Mesenchymal stem cell (in vitro differentiated cells and primary cell): Measurements from ENCODE around the gene MB21D2.

Experiments used
- DNase-seq: peaks from one replicate; pipeline ENCODE4 v3.0.0-alpha.2; 2013
- H2AFZ ChIP-seq: one replicate; pipeline ENCODE4 v1.6.1; 2013; ENCODE audit warnings: low read depth, mild to moderate bottlenecking, control low read depth, inconsistent platforms, low read length, moderate library complexity
- H2AK5ac ChIP-seq: 2 replicates; pipeline ENCODE4 v1.6.1; 2013; ENCODE audit warnings: low read length, moderate library complexity, mild to moderate bottlenecking, inconsistent platforms; ENCODE audit not compliant: severe bottlenecking
- H2BK120ac ChIP-seq: one replicate; pipeline ENCODE4 v1.6.1; 2013; ENCODE audit warnings: low read depth, mild to moderate bottlenecking, inconsistent platforms, low read length, moderate library complexity
- H2BK12ac ChIP-seq, 2 experiments: one replicate each; pipeline ENCODE4 v1.6.1; 2013; ENCODE audit warnings: inconsistent platforms in 2 of 2, low read length in 2 of 2, mild to moderate bottlenecking in 2 of 2, moderate library complexity in 2 of 2, control low read depth in 1 of 2
- H2BK15ac ChIP-seq: one replicate; pipeline ENCODE4 v1.6.1; 2013; ENCODE audit warnings: mild to moderate bottlenecking, low read depth, inconsistent platforms; ENCODE audit not compliant: poor library complexity, severe bottlenecking
- H2BK5ac ChIP-seq: 2 replicates; pipeline ENCODE4 v1.6.1; 2013; ENCODE audit warnings: low read depth, mild to moderate bottlenecking, low read length, control low read depth, inconsistent platforms; ENCODE audit not compliant: poor library complexity, severe bottlenecking
- H3K14ac ChIP-seq, 2 experiments: one replicate each; pipeline ENCODE4 v1.6.1; 2013; ENCODE audit warnings: inconsistent platforms in 2 of 2, low read length in 2 of 2, control low read depth in 1 of 2, mild to moderate bottlenecking in 1 of 2, moderate library complexity in 1 of 2
- H3K18ac ChIP-seq, 2 experiments: one replicate each; pipeline ENCODE4 v1.6.1; 2013; ENCODE audit warnings: inconsistent platforms in 2 of 2, low read length in 2 of 2, control low read depth in 1 of 2, low read depth in 1 of 2, mild to moderate bottlenecking in 1 of 2
- H3K23ac ChIP-seq, 2 experiments: one replicate each; pipeline ENCODE4 v1.6.1; 2013; ENCODE audit warnings: inconsistent platforms in 2 of 2, low read length in 2 of 2, mild to moderate bottlenecking in 2 of 2, moderate library complexity in 2 of 2, control low read depth in 1 of 2
- H3K27ac ChIP-seq: 2 replicates; pipeline ENCODE4 v1.5.1; 2013; ENCODE audit warnings: mild to moderate bottlenecking, moderate library complexity, low read length, control low read depth, inconsistent platforms; ENCODE audit not compliant: poor library complexity, severe bottlenecking
- H3K27me3 ChIP-seq, 2 experiments: 2 replicates each; pipeline versions ENCODE4 v1.6.1 to v1.7.0; 2013; ENCODE audit warnings: low read length in 2 of 2, mild to moderate bottlenecking in 2 of 2, moderate library complexity in 2 of 2, control low read depth in 1 of 2, inconsistent platforms in 1 of 2; ENCODE audit not compliant: control insufficient read depth in 1 of 2, insufficient read depth in 1 of 2
- H3K36me3 ChIP-seq, 2 experiments: 2 replicates each; pipeline versions ENCODE4 v1.6.1 to v1.7.0; 2013; ENCODE audit warnings: low read length in 2 of 2, control low read depth in 1 of 2, inconsistent platforms in 1 of 2, low read depth in 1 of 2, mild to moderate bottlenecking in 1 of 2; ENCODE audit not compliant: insufficient read depth in 2 of 2, control insufficient read depth in 1 of 2
- H3K4ac ChIP-seq, 2 experiments: one replicate each; pipeline ENCODE4 v1.6.1; 2013; ENCODE audit warnings: inconsistent platforms in 2 of 2, low read length in 2 of 2, mild to moderate bottlenecking in 2 of 2, moderate library complexity in 2 of 2, control low read depth in 1 of 2, low read depth in 1 of 2
- H3K4me1 ChIP-seq: 2 replicates; pipeline ENCODE4 v1.6.1; 2013; ENCODE audit warnings: low read depth, low read length, control low read depth; ENCODE audit not compliant: control insufficient read depth, insufficient read depth
- H3K4me2 ChIP-seq: 2 replicates; pipeline ENCODE4 v1.6.1; 2013; ENCODE audit warnings: low read length, mild to moderate bottlenecking, inconsistent platforms; ENCODE audit not compliant: poor library complexity, severe bottlenecking
- H3K4me3 ChIP-seq, 2 experiments: 2 replicates each; pipeline versions ENCODE4 v1.5.1 to v1.7.0; 2013; ENCODE audit warnings: low read length in 2 of 2, mild to moderate bottlenecking in 2 of 2, control low read depth in 1 of 2, low read depth in 1 of 2; ENCODE audit not compliant: insufficient read depth in 1 of 2
- H3K79me1 ChIP-seq: replicated peaks from 2 replicates; pipeline ENCODE4 v1.6.1; 2013; ENCODE audit warnings: mild to moderate bottlenecking, control low read depth, low read length, inconsistent platforms; ENCODE audit not compliant: poor library complexity, severe bottlenecking
- H3K9ac ChIP-seq: 2 replicates; pipeline ENCODE4 v1.7.0; 2013; ENCODE audit warnings: mild to moderate bottlenecking, low read length, moderate library complexity
- H3K9me3 ChIP-seq: 2 replicates; pipeline ENCODE4 v1.7.0; 2013; ENCODE audit warnings: mild to moderate bottlenecking, low read length; ENCODE audit not compliant: control insufficient read depth
- H4K8ac ChIP-seq: one replicate; pipeline ENCODE4 v1.6.1; 2013; ENCODE audit warnings: inconsistent platforms, mild to moderate bottlenecking, low read length, moderate library complexity
- H4K91ac ChIP-seq: one replicate; pipeline ENCODE4 v1.6.1; 2013; ENCODE audit warnings: mild to moderate bottlenecking, low read length, inconsistent platforms
- WGBS: methylation state at CpG from one replicate; pipeline ENCODE4 v1.1.7; 2013; ENCODE audit warnings: mixed read lengths; 5-methylcytosine and 5-hydroxymethylcytosine counted together

MB21D2 gene

GRCh38 chr3:192843119-192843518 lies 74.5 kb downstream of the MB21D2 start:
- H2BK12ac ChIP-seq, result no peak overlapping the region
- H2AK5ac ChIP-seq, result no peak overlapping the region
- no peak overlapping the region for H2AFZ ChIP-seq
- H2BK120ac ChIP-seq, result no peak overlapping the region
- H3K36me3 ChIP-seq, result no peaks in the 10 kb centered on the region
- H4K8ac ChIP-seq, result no peak overlapping the region
- H3K23ac ChIP-seq, result no peak overlapping the region
- peaks cover 3% of the 10 kb centered on the region for H3K4me1 ChIP-seq
- H3K9ac ChIP-seq, result no peak overlapping the region
- H3K27ac ChIP-seq, result no peak overlapping the region
- peaks cover 41% of the 10 kb centered on the region for H3K79me1 ChIP-seq
- no peak overlapping the region for H4K91ac ChIP-seq
- no peak overlapping the region for H2BK15ac ChIP-seq
- H3K14ac ChIP-seq, result no peak overlapping the region
- no peaks in the 10 kb centered on the region for H3K9me3 ChIP-seq
- H3K4me3 ChIP-seq, result no peak overlapping the region
- H3K4ac ChIP-seq, result no peak overlapping the region
- WGBS, result 91% methylated on average over 1 of the region's 2 CpGs
- no peak overlapping the region for H2BK5ac ChIP-seq
- H3K4me2 ChIP-seq, result no peak overlapping the region
- H3K18ac ChIP-seq, result no peak overlapping the region
- no peaks in the 10 kb centered on the region for H3K27me3 ChIP-seq
- DNase-seq, result no peak

GRCh38 chr3:192842711-192843110 lies 74.9 kb downstream of the MB21D2 start:
- Histone ChIP-seq H3K4me1 (peaks cover 3% of the 10 kb centered on the region), H3K36me3 (no peaks in the 10 kb centered on the region), H4K91ac (no peak overlapping the region), H2AK5ac (no peak overlapping the region), H3K27ac (no peak overlapping the region), H3K23ac (no peak overlapping the region), H2BK12ac (no peak overlapping the region), H3K4me3 (no peak overlapping the region), H3K9ac (no peak overlapping the region), H3K18ac (no peak overlapping the region), H2AFZ (no peak overlapping the region), H3K14ac (no peak overlapping the region), H3K79me1 (peaks cover 45% of the 10 kb centered on the region), H3K4ac (no peak overlapping the region), H2BK5ac (no peak overlapping the region), H2BK120ac (no peak overlapping the region), H4K8ac (no peak overlapping the region), H2BK15ac (no peak overlapping the region), H3K9me3 (no peaks in the 10 kb centered on the region), H3K4me2 (no peak overlapping the region), H3K27me3 (no peaks in the 10 kb centered on the region)
- no peak for DNase-seq
- 98% methylated on average over 1 of the region's 1 CpG for WGBS

GRCh38 chr3:192842138-192842537 lies 75.5 kb downstream of the MB21D2 start:
- H3K27me3 ChIP-seq, result no peaks in the 10 kb centered on the region
- no peak for DNase-seq
- H2BK5ac ChIP-seq, result no peak overlapping the region
- H3K36me3 ChIP-seq, result no peaks in the 10 kb centered on the region
- no peak overlapping the region for H2AFZ ChIP-seq
- H3K79me1 ChIP-seq, result peaks cover 45% of the 10 kb centered on the region
- peaks cover 3% of the 10 kb centered on the region for H3K4me1 ChIP-seq
- no peak overlapping the region for H2BK120ac ChIP-seq
- H3K18ac ChIP-seq, result no peak overlapping the region
- no peak overlapping the region for H2AK5ac ChIP-seq
- H2BK15ac ChIP-seq, result no peak overlapping the region
- 90% methylated on average over 2 of the region's 8 CpGs for WGBS
- no peak overlapping the region for H4K91ac ChIP-seq
- H3K23ac ChIP-seq, result no peak overlapping the region
- no peak overlapping the region for H3K4me3 ChIP-seq
- no peak overlapping the region for H4K8ac ChIP-seq
- no peak overlapping the region for H3K27ac ChIP-seq
- no peak overlapping the region for H3K4ac ChIP-seq
- no peak overlapping the region for H3K9ac ChIP-seq
- no peak overlapping the region for H3K14ac ChIP-seq
- no peaks in the 10 kb centered on the region for H3K9me3 ChIP-seq
- no peak overlapping the region for H3K4me2 ChIP-seq
- no peak overlapping the region for H2BK12ac ChIP-seq

GRCh38 chr3:192841428-192841827 lies 76.2 kb downstream of the MB21D2 start:
- Histone ChIP-seq H2BK120ac (no peak overlapping the region), H3K14ac (no peak overlapping the region), H3K4me2 (no peak overlapping the region), H3K9ac (no peak overlapping the region), H3K18ac (no peak overlapping the region), H3K36me3 (no peaks in the 10 kb centered on the region), H2BK12ac (no peak overlapping the region), H3K23ac (no peak overlapping the region), H2AK5ac (no peak overlapping the region), H4K8ac (no peak overlapping the region), H3K9me3 (no peaks in the 10 kb centered on the region), H3K4me3 (no peak overlapping the region), H3K27me3 (no peaks in the 10 kb centered on the region), H4K91ac (no peak overlapping the region), H3K4me1 (peaks cover 4% of the 10 kb centered on the region), H3K79me1 (peaks cover 41% of the 10 kb centered on the region), H3K27ac (no peak overlapping the region), H3K4ac (no peak overlapping the region), H2AFZ (no peak overlapping the region), H2BK15ac (no peak overlapping the region), H2BK5ac (no peak overlapping the region)
- over 99% methylated on average over 5 of the region's 6 CpGs for WGBS
- DNase-seq, result no peak
